ENCODE data around the gene GRIA4. TPM values are rescaled to one million over a fixed set of nuclear protein-coding genes. Genes with fewer than 3 reads are reported as not detected.

Gene GRIA4
- total RNA-seq, 1 donor from 2014 or later, result 13.6 TPM

DNA sequence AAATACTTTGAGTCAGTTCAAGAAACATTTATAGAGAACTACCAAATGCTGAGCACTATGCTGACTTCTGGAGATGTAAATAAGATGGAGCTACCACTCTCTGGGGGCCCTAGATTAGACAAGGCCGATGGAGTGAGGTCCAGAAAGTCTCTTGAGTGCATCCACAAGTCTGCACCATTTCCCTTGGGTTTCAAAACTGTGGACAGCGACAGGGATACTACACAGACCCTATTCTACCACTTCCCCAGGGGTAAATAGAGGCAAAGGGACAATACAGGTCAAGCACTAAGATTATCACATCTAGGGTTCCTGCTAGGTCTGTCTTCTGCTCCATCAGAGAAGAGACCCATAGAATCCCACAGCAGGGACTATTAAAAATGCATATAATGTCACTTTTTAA is 183.2 kb downstream of the GRIA4 start:
- Mint-ChIP-seq H3K4me3 (ENCODE audit: unreplicated experiment) (no peak overlapping the region), H3K27ac (ENCODE audit: unreplicated experiment) (no peak overlapping the region), H3K36me3 (ENCODE audit: unreplicated experiment) (no peaks in the 10 kb centered on the region), H3K27me3 (ENCODE audit: unreplicated experiment) (no peaks in the 10 kb centered on the region), H3K9me3 (ENCODE audit: unreplicated experiment) (no peaks in the 10 kb centered on the region), H3K4me1 (ENCODE audit: low read depth, unreplicated experiment) (peaks cover 9% of the 10 kb centered on the region)
- no peak for DNase-seq
- TF ChIP-seq, protein P1, sequence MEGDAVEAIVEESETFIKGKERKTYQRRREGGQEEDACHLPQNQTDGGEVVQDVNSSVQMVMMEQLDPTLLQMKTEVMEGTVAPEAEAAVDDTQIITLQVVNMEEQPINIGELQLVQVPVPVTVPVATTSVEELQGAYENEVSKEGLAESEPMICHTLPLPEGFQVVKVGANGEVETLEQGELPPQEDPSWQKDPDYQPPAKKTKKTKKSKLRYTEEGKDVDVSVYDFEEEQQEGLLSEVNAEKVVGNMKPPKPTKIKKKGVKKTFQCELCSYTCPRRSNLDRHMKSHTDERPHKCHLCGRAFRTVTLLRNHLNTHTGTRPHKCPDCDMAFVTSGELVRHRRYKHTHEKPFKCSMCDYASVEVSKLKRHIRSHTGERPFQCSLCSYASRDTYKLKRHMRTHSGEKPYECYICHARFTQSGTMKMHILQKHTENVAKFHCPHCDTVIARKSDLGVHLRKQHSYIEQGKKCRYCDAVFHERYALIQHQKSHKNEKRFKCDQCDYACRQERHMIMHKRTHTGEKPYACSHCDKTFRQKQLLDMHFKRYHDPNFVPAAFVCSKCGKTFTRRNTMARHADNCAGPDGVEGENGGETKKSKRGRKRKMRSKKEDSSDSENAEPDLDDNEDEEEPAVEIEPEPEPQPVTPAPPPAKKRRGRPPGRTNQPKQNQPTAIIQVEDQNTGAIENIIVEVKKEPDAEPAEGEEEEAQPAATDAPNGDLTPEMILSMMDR (IDR thresholded peaks at IDR 0.05; ENCODE audit: partially characterized antibody, unreplicated experiment), result no peak

DNA sequence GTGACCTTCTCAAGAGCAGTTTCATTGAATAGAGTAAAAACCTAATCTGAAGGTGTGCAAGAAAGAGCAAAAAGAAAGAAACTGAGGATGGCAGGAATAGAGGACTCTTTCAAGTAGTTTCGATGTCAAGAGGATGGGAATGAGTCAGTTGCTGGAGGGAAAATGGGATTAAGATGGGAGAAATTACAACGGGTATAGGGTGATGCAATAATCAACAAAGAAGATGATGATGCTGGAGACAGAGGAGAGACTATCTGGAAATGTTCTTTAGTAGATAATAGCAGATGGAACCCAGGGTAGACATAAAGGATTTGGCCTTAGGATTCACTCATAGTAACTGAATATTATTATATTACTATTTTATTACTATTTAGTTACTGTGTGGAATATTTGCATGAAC is 189.4 kb downstream of the GRIA4 start:
- no peak overlapping the region for H3K27ac Mint-ChIP-seq (ENCODE audit: unreplicated experiment)

DNA sequence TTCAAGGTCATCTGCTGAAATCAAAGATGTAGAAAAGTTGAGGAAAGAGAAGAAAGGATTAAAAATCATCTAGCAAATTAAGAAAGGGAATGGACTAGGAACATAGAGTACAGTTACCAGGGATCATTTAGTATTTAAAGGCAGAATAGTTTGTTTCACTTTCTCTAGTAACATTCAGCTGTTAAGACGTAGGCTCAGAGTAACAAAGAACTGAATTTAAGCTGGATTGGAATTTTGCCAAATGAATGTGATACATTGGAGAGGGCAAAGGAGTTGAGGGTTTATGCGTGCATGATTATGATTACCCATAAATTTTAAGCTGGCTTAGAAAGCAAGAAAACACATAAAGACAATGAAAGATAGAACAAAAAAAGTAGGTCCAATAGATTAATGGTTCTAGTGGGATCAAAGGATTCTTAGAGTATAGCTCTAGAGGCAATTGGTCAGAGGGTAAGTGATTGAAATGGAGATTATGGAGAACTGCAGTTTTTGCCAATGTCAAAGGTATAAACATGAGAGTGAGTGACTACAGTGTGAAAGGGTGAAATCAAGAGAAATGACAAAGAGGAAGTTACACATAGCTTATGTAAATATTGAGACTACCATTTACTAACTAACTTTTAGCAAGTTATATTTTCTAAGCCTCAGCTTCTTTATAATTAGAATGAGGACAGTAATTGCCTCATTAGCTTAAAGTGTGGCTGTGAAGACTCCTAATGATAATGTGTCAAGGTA is 190.0 kb downstream of the GRIA4 start:
- H3K9me3 Mint-ChIP-seq (ENCODE audit: unreplicated experiment), result no peaks in the 10 kb centered on the region
- TF ChIP-seq, protein P1 (IDR thresholded peaks at IDR 0.05; ENCODE audit: partially characterized antibody, unreplicated experiment), result no peak
- H3K4me3 Mint-ChIP-seq (ENCODE audit: unreplicated experiment), result no peak overlapping the region
- no peak for DNase-seq
- no peaks in the 10 kb centered on the region for H3K36me3 Mint-ChIP-seq (ENCODE audit: unreplicated experiment)
- H3K27ac Mint-ChIP-seq (ENCODE audit: unreplicated experiment), result no peak overlapping the region
- H3K4me1 Mint-ChIP-seq (ENCODE audit: low read depth, unreplicated experiment), result no peaks in the 10 kb centered on the region
- peaks cover 2% of the 10 kb centered on the region for H3K27me3 Mint-ChIP-seq (ENCODE audit: unreplicated experiment)

More for the DNA sequence above, 189.4 kb downstream of the GRIA4 start:
- Mint-ChIP-seq H3K4me3 (ENCODE audit: unreplicated experiment) (no peak overlapping the region), H3K4me1 (ENCODE audit: low read depth, unreplicated experiment) (no peaks in the 10 kb centered on the region), H3K27me3 (ENCODE audit: unreplicated experiment) (peaks cover 2% of the 10 kb centered on the region), H3K9me3 (ENCODE audit: unreplicated experiment) (no peaks in the 10 kb centered on the region), H3K36me3 (ENCODE audit: unreplicated experiment) (no peaks in the 10 kb centered on the region)
- DNase-seq, result no peak
- TF ChIP-seq, protein P1 (IDR thresholded peaks at IDR 0.05; ENCODE audit: partially characterized antibody, unreplicated experiment), result no peak

DNA sequence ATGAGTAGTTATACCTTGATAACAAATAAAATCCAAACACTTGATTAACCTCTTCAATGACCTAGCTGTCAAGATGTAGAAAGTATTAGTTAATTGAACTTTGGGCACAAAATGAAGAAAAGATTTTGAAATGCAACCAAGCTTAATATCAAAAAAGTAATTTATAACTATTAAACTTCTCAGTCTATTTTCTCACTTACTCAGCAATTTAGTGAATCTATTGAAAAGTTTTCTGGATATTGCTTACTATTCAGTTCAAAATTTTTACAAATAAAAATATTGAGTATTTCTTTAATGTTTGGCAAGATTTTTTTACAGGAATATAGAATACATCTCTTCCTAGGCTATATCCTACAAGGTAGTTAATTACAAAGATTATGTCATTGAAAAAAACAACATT is 192.5 kb downstream of the GRIA4 start:
- no peaks in the 10 kb centered on the region for H3K9me3 Mint-ChIP-seq (ENCODE audit: unreplicated experiment)
- H3K4me1 Mint-ChIP-seq (ENCODE audit: low read depth, unreplicated experiment), result no peaks in the 10 kb centered on the region
- TF ChIP-seq, protein P1 (IDR thresholded peaks at IDR 0.05; ENCODE audit: partially characterized antibody, unreplicated experiment), result no peak
- H3K4me3 Mint-ChIP-seq (ENCODE audit: unreplicated experiment), result no peak overlapping the region
- H3K27ac Mint-ChIP-seq (ENCODE audit: unreplicated experiment), result no peak overlapping the region
- no peaks in the 10 kb centered on the region for H3K36me3 Mint-ChIP-seq (ENCODE audit: unreplicated experiment)
- H3K27me3 Mint-ChIP-seq (ENCODE audit: unreplicated experiment), result peaks cover 2% of the 10 kb centered on the region
- no peak for DNase-seq

DNA sequence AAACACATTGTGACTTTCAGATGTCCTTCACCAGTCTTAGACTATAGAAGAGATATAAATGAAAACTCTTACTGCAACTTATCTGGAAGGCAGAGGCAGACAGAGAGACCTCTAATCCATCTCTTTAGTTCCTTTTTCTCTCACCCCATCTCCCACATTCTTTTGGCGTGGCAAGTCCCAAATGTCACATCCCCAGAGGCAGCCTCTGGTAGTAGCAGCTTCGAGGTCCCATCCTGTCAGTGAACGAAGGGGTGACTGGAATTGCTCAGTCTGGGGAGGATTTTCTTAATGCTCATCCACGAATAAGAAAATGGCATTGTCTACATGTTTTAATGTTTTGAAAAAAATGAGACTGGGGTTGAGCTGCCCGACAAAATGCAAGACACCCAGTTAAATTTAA is 201.4 kb downstream of the GRIA4 start:
- Mint-ChIP-seq H3K4me1 (ENCODE audit: low read depth, unreplicated experiment) (no peaks in the 10 kb centered on the region), H3K27ac (ENCODE audit: unreplicated experiment) (no peak overlapping the region), H3K9me3 (ENCODE audit: unreplicated experiment) (no peaks in the 10 kb centered on the region), H3K4me3 (ENCODE audit: unreplicated experiment) (no peak overlapping the region), H3K36me3 (ENCODE audit: unreplicated experiment) (no peaks in the 10 kb centered on the region), H3K27me3 (ENCODE audit: unreplicated experiment) (no peaks in the 10 kb centered on the region)
- no peak for DNase-seq
- TF ChIP-seq, protein P1 (IDR thresholded peaks at IDR 0.05; ENCODE audit: partially characterized antibody, unreplicated experiment), result no peak
